GM23338 (cell line): ENCODE data around the gene EXOC3L1. TPM values are rescaled to one million over a fixed set of nuclear protein-coding genes. Genes with fewer than 3 reads are reported as not detected.

Experiments
- ATAC-seq: fragments of 200-7000 bp; cut with Tn5 transposase; 3 replicates; pipeline ENCODE4 v1.9.1; 2020
- DNase-seq: peaks from one replicate; pipeline ENCODE4 v3.0.0-alpha.2; 2015; ENCODE audit warnings: low spot score
- H2AFZ ChIP-seq: fragments of 200-600 bp; sonication (generic); 2 replicates; pipeline ENCODE4 v1.8.0; 2016; ENCODE audit warnings: antibody characterized with exemption, mild to moderate bottlenecking, moderate library complexity
- H3F3A ChIP-seq: fragments of 200-600 bp; sonication (generic); replicated peaks from 2 replicates; pipeline ENCODE4 v1.8.0; 2017; ENCODE audit warnings: antibody characterized with exemption, mixed run types, low read depth
- H3K27ac ChIP-seq: fragments of 200-600 bp; sonication (generic); 2 replicates; pipeline ENCODE4 v1.6.1; 2016; ENCODE audit warnings: low read depth
- H3K27me3 ChIP-seq: fragments of 200-600 bp; sonication (generic); 2 replicates; pipeline ENCODE4 v1.8.0; 2016; ENCODE audit warnings: mild to moderate bottlenecking, mixed run types, moderate library complexity; ENCODE audit not compliant: insufficient read depth
- H3K36me3 ChIP-seq: fragments of 200-600 bp; sonication (generic); 2 replicates; pipeline ENCODE4 v1.8.0; 2016; ENCODE audit warnings: mild to moderate bottlenecking; ENCODE audit not compliant: insufficient read depth
- H3K4me1 ChIP-seq: fragments of 200-600 bp; sonication (generic); 2 replicates; pipeline ENCODE4 v1.8.0; 2016; ENCODE audit warnings: mild to moderate bottlenecking, moderate library complexity; ENCODE audit not compliant: insufficient read depth
- H3K4me2 ChIP-seq: fragments of 200-600 bp; sonication (generic); 2 replicates; pipeline ENCODE4 v1.7.1; 2017; ENCODE audit warnings: mixed run types
- H3K4me3 ChIP-seq: fragments of 200-600 bp; sonication (generic); 2 replicates; pipeline ENCODE4 v1.6.1; 2016; ENCODE audit warnings: mixed run types
- H3K79me2 ChIP-seq: fragments of 200-600 bp; sonication (generic); replicated peaks from 2 replicates; pipeline ENCODE4 v1.8.0; 2017; ENCODE audit warnings: mild to moderate bottlenecking; ENCODE audit not compliant: insufficient read depth
- H3K9me2 ChIP-seq: fragments of 200-600 bp; sonication (generic); 2 replicates; pipeline ENCODE4 v1.8.0; 2017; ENCODE audit not compliant: insufficient read depth
- H4K20me1 ChIP-seq: fragments of 200-600 bp; sonication (generic); replicated peaks from 2 replicates; pipeline ENCODE4 v1.8.0; 2017; ENCODE audit warnings: mild to moderate bottlenecking; ENCODE audit not compliant: insufficient read depth
- H3K27ac Mint-ChIP-seq: 2 replicates; pipeline ENCODE4 v1.8.0; 2020; ENCODE audit warnings: inconsistent platforms, mild to moderate bottlenecking, moderate library complexity, mixed read lengths
- H3K27me3 Mint-ChIP-seq: 3 replicates; pipeline ENCODE4 v1.8.0; 2022; ENCODE audit warnings: low read depth, mild to moderate bottlenecking, moderate library complexity, mixed read lengths, inconsistent platforms; ENCODE audit not compliant: insufficient read depth, poor library complexity
- H3K36me3 Mint-ChIP-seq: 3 replicates; pipeline ENCODE4 v1.8.0; 2021; ENCODE audit warnings: low read depth, mild to moderate bottlenecking, inconsistent platforms, moderate library complexity, mixed read lengths
- H3K4me1 Mint-ChIP-seq: 3 replicates; pipeline ENCODE4 v1.8.0; 2020; ENCODE audit warnings: mild to moderate bottlenecking, inconsistent platforms, mixed read lengths
- H3K4me3 Mint-ChIP-seq: 3 replicates; pipeline ENCODE4 v1.8.0; 2021; ENCODE audit warnings: moderate library complexity, mild to moderate bottlenecking, inconsistent platforms, mixed read lengths
- H3K9me3 Mint-ChIP-seq: 3 replicates; pipeline ENCODE4 v1.8.0; 2020; ENCODE audit warnings: moderate library complexity, mild to moderate bottlenecking, inconsistent platforms, mixed read lengths
- CREB1 ChIP-seq: fragments of 250-450 bp; sonication (Bioruptor Pico); IDR thresholded peaks from 2 replicates; pipeline ENCODE4 v1.5.0; 2020; ENCODE audit warnings: low read depth, mild to moderate bottlenecking, moderate library complexity
- CTCF ChIP-seq, 2 experiments: fragments of 200-600 bp in 1 of 2; sonication (generic) in 1 of 2; conservative IDR thresholded peaks; 2 replicates each; pipeline versions ENCODE4 v1.5.1 to v1.6.1; 2016 to 2017; ENCODE audit warnings: antibody characterized with exemption in 2 of 2, low read depth in 2 of 2, mild to moderate bottlenecking in 2 of 2, moderate library complexity in 1 of 2
- ETS1 ChIP-seq: IDR thresholded peaks from 2 replicates; pipeline ENCODE4 v1.6.1; 2016; ENCODE audit warnings: antibody characterized with exemption
- EZH2 ChIP-seq: fragments of 200-600 bp; sonication (generic); IDR thresholded peaks from one replicate; pipeline ENCODE4 v1.8.0; 2017; ENCODE audit warnings: antibody characterized with exemption, mild to moderate bottlenecking, low read depth; ENCODE audit not compliant: unreplicated experiment
- EZH2phosphoT487 ChIP-seq: fragments of 200-600 bp; sonication (generic); IDR thresholded peaks from one replicate; pipeline ENCODE4 v1.8.1; 2018; ENCODE audit warnings: antibody characterized with exemption; ENCODE audit not compliant: unreplicated experiment
- JUNB ChIP-seq: IDR thresholded peaks from one replicate; pipeline ENCODE4 v1.6.1; 2016; ENCODE audit warnings: antibody characterized with exemption; ENCODE audit not compliant: unreplicated experiment
- NANOG ChIP-seq: IDR thresholded peaks from 2 replicates; pipeline ENCODE4 v1.6.1; 2016; ENCODE audit warnings: antibody characterized with exemption, borderline replicate concordance
- POLR2AphosphoS5 ChIP-seq: IDR thresholded peaks from 2 replicates; pipeline ENCODE4 v1.6.1; 2016; ENCODE audit warnings: antibody characterized with exemption, low read depth
- STAT1 ChIP-seq: IDR thresholded peaks from one replicate; pipeline ENCODE4 v1.6.1; 2016; ENCODE audit warnings: antibody characterized with exemption; ENCODE audit not compliant: unreplicated experiment
- ZNF114 ChIP-seq: fragments of 250-450 bp; sonication (Bioruptor Pico); IDR thresholded peaks from 2 replicates; pipeline ENCODE4 v1.5.0; 2020; ENCODE audit warnings: mild to moderate bottlenecking, moderate library complexity
- ZNF331 ChIP-seq: fragments of 250-450 bp; sonication (Bioruptor Pico); IDR thresholded peaks from 2 replicates; pipeline ENCODE4 v1.5.0; 2020; ENCODE audit warnings: low read depth, mild to moderate bottlenecking, moderate library complexity
- ZNF462 ChIP-seq: fragments of 250-450 bp; sonication (Bioruptor Pico); IDR thresholded peaks from 2 replicates; pipeline ENCODE4 v1.5.0; 2020; ENCODE audit warnings: mild to moderate bottlenecking, moderate library complexity
- polyA plus RNA-seq: library from polyadenylated mRNA; unstranded; fragments of >200 nt; fragmentation: Nextera tagmentation; extraction: Ambion mirVana; gene quantifications from 2 replicates; pipeline ENCODE4 v1.2.1, GENCODE V29; 2016
- total RNA-seq: library from RNA; depleted of rRNA; stranded (reverse); fragments of >200 nt; shearing (Covaris generic); gene quantifications from 2 replicates; pipeline ENCODE4 v1.2.3, GENCODE V29; 2014
- TF ChIP-seq, protein P1 (sequence below): IDR thresholded peaks from one replicate; pipeline ENCODE4 v1.6.1; 2018; ENCODE audit warnings: antibody characterized with exemption; ENCODE audit not compliant: unreplicated experiment

Gene EXOC3L1
- total and polyA plus RNA-seq, 2 experiments from 2014 or later = 1.1 to 2.3 TPM

- Histone ChIP-seq H3K27ac (no peak overlapping the region), H4K20me1 (no peaks in the 10 kb centered on the region), H3K9me2 (no peaks in the 10 kb centered on the region), H3K27me3 (peaks cover 28% of the 10 kb centered on the region), H3K4me1 (peaks cover 17% of the 10 kb centered on the region), H3K4me3 (no peak overlapping the region), H3K36me3 (no peaks in the 10 kb centered on the region), H3K79me2 (peaks cover 10% of the 10 kb centered on the region), H3K4me2 (no peak overlapping the region), H2AFZ (no peak overlapping the region), H3F3A (0 out of 2 replicates have a peak, but pooled peaks cover 3% of the 10 kb centered on the region)
- H3K9me3 Mint-ChIP-seq = no peaks in the 10 kb centered on the region; the same call in 2 of the 3 replicates
- DNase-seq = peak; percentile 58
- no peak for ATAC-seq
- no peaks in the 10 kb centered on the region; the same call in 2 of the 3 replicates for H3K36me3 Mint-ChIP-seq
- H3K27me3 Mint-ChIP-seq = peaks cover 30% of the 10 kb centered on the region
- peaks cover 19% of the 10 kb centered on the region for H3K4me1 Mint-ChIP-seq
- TF ChIP-seq POLR2AphosphoS5 (no peak), CTCF (conservative IDR thresholded peaks at IDR 0.05; ENCODE audit: low read depth in 2 of 2) (no peak), EZH2phosphoT487 (no peak), STAT1 (no peak), EZH2 (no peak), ZNF462 (CRISPR knock-in tag) (no peak), ZNF331 (CRISPR knock-in tag) (no peak), NANOG (no peak), JUNB (no peak), ZNF114 (CRISPR knock-in tag) (no peak), CREB1 (CRISPR knock-in tag) (no peak), ETS1 (no peak)
- TF ChIP-seq, protein P1, sequence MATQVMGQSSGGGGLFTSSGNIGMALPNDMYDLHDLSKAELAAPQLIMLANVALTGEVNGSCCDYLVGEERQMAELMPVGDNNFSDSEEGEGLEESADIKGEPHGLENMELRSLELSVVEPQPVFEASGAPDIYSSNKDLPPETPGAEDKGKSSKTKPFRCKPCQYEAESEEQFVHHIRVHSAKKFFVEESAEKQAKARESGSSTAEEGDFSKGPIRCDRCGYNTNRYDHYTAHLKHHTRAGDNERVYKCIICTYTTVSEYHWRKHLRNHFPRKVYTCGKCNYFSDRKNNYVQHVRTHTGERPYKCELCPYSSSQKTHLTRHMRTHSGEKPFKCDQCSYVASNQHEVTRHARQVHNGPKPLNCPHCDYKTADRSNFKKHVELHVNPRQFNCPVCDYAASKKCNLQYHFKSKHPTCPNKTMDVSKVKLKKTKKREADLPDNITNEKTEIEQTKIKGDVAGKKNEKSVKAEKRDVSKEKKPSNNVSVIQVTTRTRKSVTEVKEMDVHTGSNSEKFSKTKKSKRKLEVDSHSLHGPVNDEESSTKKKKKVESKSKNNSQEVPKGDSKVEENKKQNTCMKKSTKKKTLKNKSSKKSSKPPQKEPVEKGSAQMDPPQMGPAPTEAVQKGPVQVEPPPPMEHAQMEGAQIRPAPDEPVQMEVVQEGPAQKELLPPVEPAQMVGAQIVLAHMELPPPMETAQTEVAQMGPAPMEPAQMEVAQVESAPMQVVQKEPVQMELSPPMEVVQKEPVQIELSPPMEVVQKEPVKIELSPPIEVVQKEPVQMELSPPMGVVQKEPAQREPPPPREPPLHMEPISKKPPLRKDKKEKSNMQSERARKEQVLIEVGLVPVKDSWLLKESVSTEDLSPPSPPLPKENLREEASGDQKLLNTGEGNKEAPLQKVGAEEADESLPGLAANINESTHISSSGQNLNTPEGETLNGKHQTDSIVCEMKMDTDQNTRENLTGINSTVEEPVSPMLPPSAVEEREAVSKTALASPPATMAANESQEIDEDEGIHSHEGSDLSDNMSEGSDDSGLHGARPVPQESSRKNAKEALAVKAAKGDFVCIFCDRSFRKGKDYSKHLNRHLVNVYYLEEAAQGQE = no peak
- no peak overlapping the region for H3K27ac Mint-ChIP-seq
- H3K4me3 Mint-ChIP-seq = no peak overlapping the region
Observed at GRCh38 chr16:67186550-67186950, 3.4 kb downstream of the EXOC3L1 start.
